Testis (tissue), 3 donors: ENCODE measurements around the gene SLC2A1. TPM values are rescaled to one million over a fixed set of nuclear protein-coding genes. Genes with fewer than 3 reads are reported as not detected.

Experiments
- DNase-seq: peaks from one replicate; pipeline ENCODE4 v3.0.0-alpha.2; 2019
- H3K27ac ChIP-seq, 2 donors: fragments of 200-600 bp; sonication (generic); one replicate each; pipeline ENCODE4 v1.5.1; 2019
- H3K27me3 ChIP-seq: fragments of 200-600 bp; sonication (generic); one replicate; pipeline ENCODE4 v1.5.1; 2019
- H3K36me3 ChIP-seq: fragments of 200-600 bp; sonication (generic); one replicate; pipeline ENCODE4 v1.5.1; 2017; ENCODE audit warnings: low read depth; ENCODE audit errors: missing control alignments
- H3K4me1 ChIP-seq: fragments of 200-600 bp; sonication (generic); one replicate; pipeline ENCODE4 v1.5.1; 2019
- H3K4me3 ChIP-seq, 2 donors: fragments of 200-600 bp; sonication (generic); one replicate each; pipeline ENCODE4 v1.5.1; 2017 to 2019
- H3K9me3 ChIP-seq: fragments of 200-600 bp; sonication (generic); one replicate; pipeline ENCODE4 v1.5.1; 2017
- CTCF ChIP-seq, 3 experiments: fragments of 450-650 bp in 2 of 3; fragments of 200-600 bp in 1 of 3; sonication (generic) in 1 of 3; IDR thresholded peaks; one replicate each; pipeline ENCODE4 v1.5.1; 2016 to 2019; ENCODE audit warnings: antibody characterized with exemption in 3 of 3, mild to moderate bottlenecking in 2 of 3, moderate library complexity in 1 of 3
- POLR2A ChIP-seq: fragments of 450-650 bp; IDR thresholded peaks from one replicate; pipeline ENCODE4 v1.6.1; 2017; ENCODE audit warnings: antibody characterized with exemption, mild to moderate bottlenecking, moderate library complexity
- WGBS, 2 donors: methylation state at CpG; one replicate each; pipeline ENCODE4 v1.1.5; 2018; 5-methylcytosine and 5-hydroxymethylcytosine counted together
- intact Hi-C: fragments of 100-400 bp; cut with DNase I; formaldehyde crosslinking; loops from one replicate; pipeline ENCODE4 v1.15.1; 2023; ENCODE audit warnings: low total_unique reads
- polyA plus RNA-seq: library from polyadenylated mRNA; stranded (reverse); fragments of 350-450 nt; fragmentation: Illumina TruSeq; extraction: RNeasy Lipid Tissue Mini Kit (QIAGEN cat#74804); gene quantifications from one replicate; pipeline ENCODE4 v1.2.3, GENCODE V29; 2014; ENCODE audit warnings: low read depth, low replicate concordance; ENCODE audit not compliant: insufficient read depth
- total RNA-seq, 2 donors: library from RNA; depleted of rRNA; stranded (reverse); fragments of >200 nt; gene quantifications; one replicate each; pipeline ENCODE4 v1.2.3, GENCODE V29; 2016

The SLC2A1 gene
- total and polyA plus RNA-seq, 3 donors from 2014 or later, result 19.4 to 38.3 (median 36.9) TPM

- H3K4me3 ChIP-seq, result no peak overlapping the region
- no peak for DNase-seq
These were observed 24.8 kb downstream of the SLC2A1 start for GRCh38 chr1:42933610-42934491.

GRCh38 chr1:42933060-42933586 is 25.5 kb downstream of the SLC2A1 start:
- Histone ChIP-seq H3K36me3 (no peaks in the 10 kb centered on the region), H3K27me3 (no peaks in the 10 kb centered on the region), H3K4me1 (peaks cover 20% of the 10 kb centered on the region), H3K9me3 (no peaks in the 10 kb centered on the region), H3K27ac (no peak overlapping the region), H3K4me3 (no peak overlapping the region)
- DNase-seq, result no peak
- TF ChIP-seq POLR2A (no peak), CTCF (IDR thresholded peaks at IDR 0.05) (no peak)
- intact Hi-C loops, result no loop called here
- 91 to 94% methylated on average over 5 of the region's 5 CpGs for WGBS, 2 donors

More at GRCh38 chr1:42933610-42934491, 24.8 kb downstream of the SLC2A1 start:
- Histone ChIP-seq H3K4me1 (peaks cover 20% of the 10 kb centered on the region), H3K27me3 (no peaks in the 10 kb centered on the region), H3K36me3 (no peaks in the 10 kb centered on the region), H3K27ac (no peak overlapping the region), H3K9me3 (no peaks in the 10 kb centered on the region)
- no peak for TF ChIP-seq CTCF (IDR thresholded peaks at IDR 0.05)
- no peak for TF ChIP-seq POLR2A
- WGBS, 2 donors, result 67% methylated on average over 9 of the region's 9 CpGs
- intact Hi-C loops, result no loop called here

GRCh38 chr1:42932442-42932941 is 26.2 kb downstream of the SLC2A1 start:
- no peaks in the 10 kb centered on the region for H3K36me3 ChIP-seq
- intact Hi-C loops, result no loop called here
- no peaks in the 10 kb centered on the region for H3K27me3 ChIP-seq
- WGBS, 2 donors, result 84 to 86% methylated on average over 5 of the region's 5 CpGs
- no peak for DNase-seq
- no peaks in the 10 kb centered on the region for H3K9me3 ChIP-seq
- no peak overlapping the region for H3K27ac ChIP-seq
- peaks cover 17% of the 10 kb centered on the region for H3K4me1 ChIP-seq
- no peak overlapping the region for H3K4me3 ChIP-seq
- TF ChIP-seq CTCF (IDR thresholded peaks at IDR 0.05), result no peak
- TF ChIP-seq POLR2A, result no peak

GRCh38 chr1:42931911-42932422 is 26.7 kb downstream of the SLC2A1 start:
- Histone ChIP-seq H3K4me3 (no peak overlapping the region), H3K27me3 (no peaks in the 10 kb centered on the region), H3K27ac (no peak overlapping the region), H3K9me3 (no peaks in the 10 kb centered on the region), H3K36me3 (no peaks in the 10 kb centered on the region), H3K4me1 (peaks cover 12% of the 10 kb centered on the region)
- WGBS, 2 donors, result 68 to 73% methylated on average over 4 to 11 of the region's 11 CpGs
- no peak for DNase-seq
- intact Hi-C loops, result no loop called here
- TF ChIP-seq POLR2A (no peak), CTCF (IDR thresholded peaks at IDR 0.05) (no peak)
